Measurements from ENCODE around the gene TOR2A. TPM values are rescaled to one million over a fixed set of nuclear protein-coding genes. Genes with fewer than 3 reads are reported as not detected.
"Not testable (repeated sequence)": the region's sequence is repeated elsewhere in the genome, so short reads cannot be mapped to it uniquely, and the experiment has no call there.

TOR2A gene
- polyA plus RNA-seq, 1 experiment, result 4.9 TPM

DNA sequence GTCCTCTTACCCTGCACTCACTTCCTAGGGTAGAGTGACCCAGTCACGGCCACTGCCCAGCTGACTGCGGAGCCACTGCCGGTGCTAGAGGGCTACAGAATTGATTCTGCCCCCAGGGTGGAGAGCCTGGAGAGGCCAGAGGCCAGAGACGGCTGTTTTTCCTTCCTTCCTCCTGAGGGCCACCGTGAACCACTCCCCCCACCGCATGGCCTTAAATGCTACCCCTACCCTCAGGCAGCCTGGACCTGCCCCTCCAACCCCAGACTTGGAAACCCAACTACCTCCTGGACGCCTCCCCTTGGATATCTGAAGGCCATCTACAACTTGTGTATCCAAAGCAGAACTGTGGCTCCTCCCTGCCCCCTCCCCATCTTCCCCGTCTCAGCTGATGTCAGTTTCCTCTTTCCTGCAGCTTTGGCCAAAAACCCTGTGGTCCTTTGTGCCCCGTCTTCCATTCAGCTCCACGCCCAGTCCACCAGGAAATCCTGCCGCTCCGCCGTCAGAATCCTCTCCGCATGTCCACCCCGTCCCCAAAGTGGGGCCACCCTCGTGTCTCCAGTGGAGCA is 27.1 kb upstream of the TOR2A start:
- TF ChIP-seq CTCF (IDR thresholded peaks at IDR 0.05; ENCODE audit: low read depth, low read length), result no peak
- ChIA-PET CTCF (interaction anchor here (1.2 kb wide), 1 partner anchor 27 kb away, joined by 5 read pairs; the partner anchor contains the start of gene TOR2A), POLR2A (no interaction called here)
- H3K27me3 ChIP-seq (ENCODE audit: control insufficient read depth, insufficient read depth, low read length), result peaks cover 24% of the 10 kb centered on the region
- no peak overlapping the region for H3K27ac ChIP-seq (ENCODE audit: low read depth, low read length)
- no peaks in the 10 kb centered on the region for H3K9me3 ChIP-seq (ENCODE audit: control insufficient read depth, insufficient read depth, low read length)
- no peak overlapping the region for H3K4me3 ChIP-seq (ENCODE audit: low read depth, low read length)
- DNase-seq (ENCODE audit: low read depth, low spot score), result no peak

GRCh38 chr9:127761491-127761956 is 26.4 kb upstream of the TOR2A start:
- no peak overlapping the region for H3K27ac ChIP-seq (ENCODE audit: low read depth, low read length)
- ChIA-PET POLR2A (no interaction called here), CTCF (interaction anchor here (1.2 kb wide), 1 partner anchor 27 kb away, joined by 5 read pairs; the partner anchor contains the start of gene TOR2A)
- H3K9me3 ChIP-seq (ENCODE audit: control insufficient read depth, insufficient read depth, low read length), result no peaks in the 10 kb centered on the region
- no peak for TF ChIP-seq CTCF (IDR thresholded peaks at IDR 0.05; ENCODE audit: low read depth, low read length)
- no peak for DNase-seq (ENCODE audit: low read depth, low spot score)
- peaks cover 27% of the 10 kb centered on the region for H3K27me3 ChIP-seq (ENCODE audit: control insufficient read depth, insufficient read depth, low read length)
- no peak overlapping the region for H3K4me3 ChIP-seq (ENCODE audit: low read depth, low read length)

DNA sequence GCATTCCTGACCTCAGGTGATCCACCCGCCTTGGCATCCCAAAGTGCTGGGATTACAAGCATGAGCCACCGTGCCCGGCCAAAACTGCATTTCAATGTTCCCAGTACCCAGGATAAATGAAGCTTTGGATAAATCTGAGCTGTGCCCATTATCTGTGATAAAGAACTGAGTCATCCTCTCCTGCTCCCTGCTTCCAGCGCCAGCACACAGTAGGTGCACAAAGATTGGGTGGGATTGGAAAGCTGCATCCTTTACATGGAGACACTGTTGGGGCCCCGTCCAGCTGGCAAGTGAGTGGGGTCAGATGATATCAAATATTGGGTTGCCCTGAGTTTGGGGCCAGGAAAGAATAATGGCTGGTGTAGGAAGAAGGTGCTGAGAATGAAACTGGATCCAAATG is 26.0 kb upstream of the TOR2A start:
- ChIA-PET CTCF (no interaction called here), POLR2A (interaction anchor here (0.7 kb wide), 1 partner anchor 113 kb away, joined by 3 read pairs; no protein-coding TSS in a partner anchor)

DNA sequence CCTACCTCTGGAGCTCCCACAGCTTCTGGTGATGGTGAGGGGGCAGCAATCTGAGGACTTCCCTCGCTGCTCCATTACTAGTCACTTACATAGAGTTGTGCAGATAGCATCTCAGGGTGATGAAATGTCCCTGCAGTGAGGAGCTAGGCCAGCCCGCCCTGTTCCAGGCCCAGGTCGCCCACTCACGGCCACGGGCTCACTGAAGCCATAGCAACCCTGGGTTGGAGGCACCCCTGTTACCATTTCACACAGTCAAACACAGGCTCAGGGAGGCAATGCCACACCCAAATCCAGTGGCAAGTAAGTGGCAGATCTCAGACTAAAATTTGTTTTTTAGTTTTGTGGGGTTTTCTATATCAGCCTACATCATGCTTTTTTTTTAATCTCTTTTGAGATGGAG is 23.7 kb upstream of the TOR2A start:
- Histone ChIP-seq H3K27ac (ENCODE audit: low read depth, low read length) (no peak overlapping the region), H3K9me3 (ENCODE audit: control insufficient read depth, insufficient read depth, low read length) (no peaks in the 10 kb centered on the region), H3K27me3 (ENCODE audit: control insufficient read depth, insufficient read depth, low read length) (peaks cover 38% of the 10 kb centered on the region), H3K4me3 (ENCODE audit: low read depth, low read length) (no peak overlapping the region)
- POLR2A ChIA-PET, result no interaction called here
- DNase-seq (ENCODE audit: low read depth, low spot score), result no peak
- CTCF ChIA-PET, result no interaction called here
- no peak for TF ChIP-seq CTCF (IDR thresholded peaks at IDR 0.05; ENCODE audit: low read depth, low read length)

More for the DNA sequence above, 26.0 kb upstream of the TOR2A start:
- no peak overlapping the region for H3K27ac ChIP-seq (ENCODE audit: low read depth, low read length)
- no peak for TF ChIP-seq CTCF (IDR thresholded peaks at IDR 0.05; ENCODE audit: low read depth, low read length)
- no peak for DNase-seq (ENCODE audit: low read depth, low spot score)
- no peak overlapping the region for H3K4me3 ChIP-seq (ENCODE audit: low read depth, low read length)
- peaks cover 27% of the 10 kb centered on the region for H3K27me3 ChIP-seq (ENCODE audit: control insufficient read depth, insufficient read depth, low read length)
- H3K9me3 ChIP-seq (ENCODE audit: control insufficient read depth, insufficient read depth, low read length), result no peaks in the 10 kb centered on the region

- H3K4me3 ChIP-seq (ENCODE audit: low read depth, low read length); DNase-seq (ENCODE audit: low read depth, low spot score); H3K9me3 ChIP-seq (ENCODE audit: control insufficient read depth, insufficient read depth, low read length); CTCF ChIA-PET; H3K27ac ChIP-seq (ENCODE audit: low read depth, low read length): not testable (repeated sequence)
- POLR2A ChIA-PET, result interaction anchor here (0.7 kb wide), 1 partner anchor 26 kb away, joined by 4 read pairs; no protein-coding TSS in a partner anchor
- H3K27me3 ChIP-seq (ENCODE audit: control insufficient read depth, insufficient read depth, low read length), result peaks cover 36% of the 10 kb centered on the region
Measured at GRCh38 chr9:127756776-127757175, 21.7 kb upstream of the TOR2A start.

All from AG04450 (cell line).